Right renal cortex interstitium (tissue), 3 donors: Measurements from ENCODE around the gene PTGER2. TPM values are rescaled to one million over a fixed set of nuclear protein-coding genes. Genes with fewer than 3 reads are reported as not detected.

ENCODE experiments used
- DNase-seq, 3 donors: peaks; one replicate each; pipeline ENCODE4 v3.0.0-alpha.2; 2013; ENCODE audit warnings: low read depth in 3 of 3, low spot score in 2 of 3
- polyA plus RNA-seq, 3 donors: library from polyadenylated mRNA; unstranded; fragments of 120-200 nt; gene quantifications; one replicate each; pipeline ENCODE4 v1.2.1, GENCODE V29; 2013; ENCODE audit not compliant: insufficient read length in 3 of 3

The PTGER2 gene
- polyA plus RNA-seq, 3 donors: 5.4 to 6.8 (median 6.8) TPM

DNA sequence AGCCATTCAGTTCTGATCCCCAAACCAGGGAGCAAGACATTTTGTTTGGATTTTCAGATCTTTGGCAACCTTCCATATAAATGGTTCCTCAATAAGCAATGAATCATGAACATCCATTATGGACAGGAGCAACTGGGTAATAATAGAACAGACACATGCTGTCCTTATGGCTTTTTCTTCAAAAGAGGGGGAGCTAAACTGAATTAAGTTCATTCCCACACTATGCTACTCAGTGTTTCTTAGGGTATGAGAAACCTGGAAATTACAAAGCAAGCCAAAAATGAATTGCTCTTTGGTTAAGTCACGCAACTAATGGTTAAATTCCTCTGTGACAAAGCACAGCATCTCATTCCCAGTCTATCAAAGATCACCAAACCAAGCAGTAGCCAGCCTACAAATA, 51.0 kb downstream of the PTGER2 start:
- DNase-seq: no peak

DNA sequence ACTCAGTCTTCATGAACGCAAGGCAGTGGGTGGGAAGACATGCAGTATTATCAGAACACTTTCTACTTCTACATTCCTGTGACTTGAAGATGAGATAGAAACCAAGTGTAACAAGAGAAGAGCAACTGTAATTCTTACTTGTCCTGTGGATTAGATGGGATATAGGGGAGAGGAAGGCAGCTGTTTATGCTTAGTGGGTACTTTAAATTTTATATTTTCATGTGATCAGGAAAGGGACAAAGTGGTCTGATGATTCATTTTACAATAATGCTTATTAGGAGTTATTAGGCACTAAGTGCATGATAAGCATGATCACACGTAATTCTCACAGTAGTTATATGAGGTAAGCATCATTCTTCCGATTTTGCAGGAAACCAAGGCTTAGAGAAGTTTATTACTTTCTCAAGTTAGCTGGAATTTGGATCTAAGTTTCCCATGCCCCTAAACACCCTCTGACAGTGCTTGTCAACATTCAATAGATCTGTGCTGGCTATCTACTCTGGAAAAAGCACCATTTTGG, 52.7 kb downstream of the PTGER2 start:
- no peak for DNase-seq

DNA sequence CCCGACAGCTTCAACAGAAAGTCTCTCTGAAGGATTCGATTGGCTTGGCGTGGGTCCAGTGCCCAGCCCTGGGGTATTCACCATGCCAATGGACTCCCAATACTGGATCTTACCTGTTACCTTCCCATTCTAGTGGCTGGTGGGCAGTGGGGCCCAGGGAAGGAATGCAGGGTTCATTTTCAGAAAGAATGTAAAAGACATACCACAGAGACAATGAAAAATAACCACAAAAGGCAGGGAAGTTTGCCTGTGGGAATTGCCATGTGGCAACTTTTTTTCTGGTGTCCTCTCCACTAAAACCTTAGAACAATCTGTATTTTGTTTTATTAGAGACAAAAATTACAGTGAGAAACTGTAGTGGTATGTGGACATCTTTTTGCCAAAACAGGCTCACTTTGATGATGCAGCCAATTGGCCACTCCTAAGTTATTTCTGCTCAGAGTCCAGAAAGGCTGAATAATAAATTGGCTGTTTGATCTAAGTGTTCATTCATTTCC, 55.2 kb downstream of the PTGER2 start:
- no peak for DNase-seq

GRCh38 chr14:52370406-52370935, 56.4 kb downstream of the PTGER2 start:
- DNase-seq: no peak

- DNase-seq: no peak
Measured at GRCh38 chr14:52377940-52378339, 63.8 kb downstream of the PTGER2 start.

Other genes with a start within 250 kb of the PTGER2 start
- 100 to 1,000 TPM; 109 to 129 (median 117) TPM for gene NID2, start 245.3 kb upstream of the PTGER2 start, polyA plus RNA-seq
- under 1 TPM; 0.18 to 0.57 (median 0.53) TPM for gene PTGDR, start 46.6 kb upstream of the PTGER2 start, polyA plus RNA-seq
- 10 to 100 TPM; 21.2 to 24.7 (median 23.5) TPM for gene TXNDC16, start 238.2 kb downstream of the PTGER2 start, polyA plus RNA-seq
- 1 to 10 TPM; 6.6 to 7.0 (median 6.9) TPM for gene GPR137C, start 238.5 kb downstream of the PTGER2 start, polyA plus RNA-seq